ENCODE data around the gene RRM1.
"Not testable (repeated sequence)": the region's sequence is repeated elsewhere in the genome, so short reads cannot be mapped to it uniquely, and the experiment has no call there.

Gene RRM1

GRCh38 chr11:4138497-4138896, 43.9 kb downstream of the RRM1 start:
- H3K4me3 ChIP-seq (ENCODE audit: low read depth, low read length): no peak overlapping the region
- peaks cover 11% of the 10 kb centered on the region for H3K36me3 ChIP-seq
- TF ChIP-seq CTCF (IDR thresholded peaks at IDR 0.05; ENCODE audit: low read depth, low read length): no peak
- DNase-seq: no peak
- no peaks in the 10 kb centered on the region for H3K27me3 ChIP-seq
- H3K4me1 ChIP-seq: no peaks in the 10 kb centered on the region
- H3K9me3 ChIP-seq: no peaks in the 10 kb centered on the region

- no peak overlapping the region for H3K4me3 ChIP-seq (ENCODE audit: low read depth, low read length)
- no peaks in the 10 kb centered on the region for H3K4me1 ChIP-seq
- no peak for TF ChIP-seq CTCF (IDR thresholded peaks at IDR 0.05; ENCODE audit: low read depth, low read length)
- peaks cover 10% of the 10 kb centered on the region; the same call in 1 of the 2 replicates for H3K36me3 ChIP-seq
- no peaks in the 10 kb centered on the region for H3K27me3 ChIP-seq
- no peaks in the 10 kb centered on the region for H3K9me3 ChIP-seq
- no peak for DNase-seq
Measured at GRCh38 chr11:4140067-4140636, 45.6 kb downstream of the RRM1 start.

GRCh38 chr11:4146070-4146771, 51.6 kb downstream of the RRM1 start:
- H3K9me3 ChIP-seq: no peaks in the 10 kb centered on the region
- H3K36me3 ChIP-seq: no peaks in the 10 kb centered on the region
- no peak for TF ChIP-seq CTCF (IDR thresholded peaks at IDR 0.05; ENCODE audit: low read depth, low read length)
- H3K4me3 ChIP-seq (ENCODE audit: low read depth, low read length): no peak overlapping the region
- DNase-seq: no peak
- H3K27me3 ChIP-seq: no peaks in the 10 kb centered on the region
- H3K4me1 ChIP-seq: no peaks in the 10 kb centered on the region

GRCh38 chr11:4146772-4147098, 52.1 kb downstream of the RRM1 start:
- Histone ChIP-seq H3K9me3 (no peaks in the 10 kb centered on the region), H3K4me3 (ENCODE audit: low read depth, low read length) (no peak overlapping the region), H3K4me1 (no peaks in the 10 kb centered on the region), H3K36me3 (no peaks in the 10 kb centered on the region), H3K27me3 (no peaks in the 10 kb centered on the region)
- no peak for TF ChIP-seq CTCF (IDR thresholded peaks at IDR 0.05; ENCODE audit: low read depth, low read length)
- DNase-seq: no peak

- no peak for TF ChIP-seq CTCF (IDR thresholded peaks at IDR 0.05; ENCODE audit: low read depth, low read length)
- DNase-seq: no peak
- no peaks in the 10 kb centered on the region for H3K4me1 ChIP-seq
- no peaks in the 10 kb centered on the region for H3K27me3 ChIP-seq
- no peaks in the 10 kb centered on the region for H3K36me3 ChIP-seq
- no peak overlapping the region for H3K4me3 ChIP-seq (ENCODE audit: low read depth, low read length)
- H3K9me3 ChIP-seq: no peaks in the 10 kb centered on the region
Measured at GRCh38 chr11:4154503-4154902, 59.9 kb downstream of the RRM1 start.

- no peaks in the 10 kb centered on the region for H3K36me3 ChIP-seq
- H3K4me1 ChIP-seq: no peaks in the 10 kb centered on the region
- H3K9me3 ChIP-seq: no peaks in the 10 kb centered on the region
- no peak overlapping the region for H3K4me3 ChIP-seq (ENCODE audit: low read depth, low read length)
- no peak for DNase-seq
- no peak for TF ChIP-seq CTCF (IDR thresholded peaks at IDR 0.05; ENCODE audit: low read depth, low read length)
- no peaks in the 10 kb centered on the region for H3K27me3 ChIP-seq
Measured at GRCh38 chr11:4156571-4156970, 62.0 kb downstream of the RRM1 start.

GRCh38 chr11:4158818-4159217, 64.2 kb downstream of the RRM1 start:
- not testable (repeated sequence) for H3K4me1 ChIP-seq; DNase-seq; H3K27me3 ChIP-seq; H3K4me3 ChIP-seq (ENCODE audit: low read depth, low read length); H3K9me3 ChIP-seq; H3K36me3 ChIP-seq

All from BE2C (cell line).